Hematopoietic multipotent progenitor cell treated with erythropoietin and hydrocortisone succinate and interleukin-3 and kit ligand, for 4 days (in vitro differentiated cells): ENCODE results near the gene TNFAIP8L2.
A peak's percentile ranks its signal among the peaks of the same experiment; 100 is the strongest.
"Not testable (repeated sequence)": the region's sequence is repeated elsewhere in the genome, so short reads cannot be mapped to it uniquely, and the experiment has no call there.

Experiments used
- DNase-seq: peaks from one replicate; pipeline ENCODE4 v3.0.0-alpha.2; 2015

TNFAIP8L2 gene

GRCh38 chr1:151146412-151147131 is 9.9 kb upstream of the TNFAIP8L2 start, which contains the start of gene SEMA6C:
Gene SEMA6C (minus strand): TSS chr1:151146631. CDS start chr1:151142621, 4,010 bp downstream.
- DNase-seq: peak; percentile 96

GRCh38 chr1:151147132-151147503 is 9.3 kb upstream of the TNFAIP8L2 start:
- no peak for DNase-seq

- DNase-seq: peak; percentile 62
Measured at GRCh38 chr1:151147665-151148064, 8.8 kb upstream of the TNFAIP8L2 start.

- DNase-seq: peak; percentile 95
Measured at GRCh38 chr1:151157067-151157531, 650 bp downstream of the TNFAIP8L2 start.

GRCh38 chr1:151158326-151158725 is 1.9 kb downstream of the TNFAIP8L2 start:
- DNase-seq: peak; percentile 40

GRCh38 chr1:151158751-151159251 is 2.4 kb downstream of the TNFAIP8L2 start:
- no peak for DNase-seq

- no peak for DNase-seq
Measured at GRCh38 chr1:151159373-151159772, 2.9 kb downstream of the TNFAIP8L2 start.

GRCh38 chr1:151164732-151165280 is 8.4 kb downstream of the TNFAIP8L2 start:
- DNase-seq: no peak

GRCh38 chr1:151165281-151165737 is 8.9 kb downstream of the TNFAIP8L2 start:
- peak; percentile 33 for DNase-seq

GRCh38 chr1:151165738-151166504 is 9.5 kb downstream of the TNFAIP8L2 start, which contains the start of the genes LYSMD1 and SCNM1:
Gene LYSMD1 (minus strand): TSS chr1:151165902. CDS start chr1:151165258, 644 bp downstream.
Gene SCNM1 (plus strand): TSS chr1:151166144. CDS start chr1:151166153, 9 bp downstream.
- peak; percentile 100 for DNase-seq

- DNase-seq: peak; percentile 78
Measured at GRCh38 chr1:151166505-151166956, 10.1 kb downstream of the TNFAIP8L2 start.

GRCh38 chr1:151167116-151167515 is 10.7 kb downstream of the TNFAIP8L2 start:
- no peak for DNase-seq

GRCh38 chr1:151171190-151171589 is 14.7 kb downstream of the TNFAIP8L2 start:
- no peak for DNase-seq

- DNase-seq: no peak
Measured at GRCh38 chr1:151175041-151175741, 18.7 kb downstream of the TNFAIP8L2 start.

- DNase-seq: peak; percentile 72
Measured at GRCh38 chr1:151175863-151176262, 19.4 kb downstream of the TNFAIP8L2 start, which contains the start of gene TMOD4. Gene TMOD4 (minus strand): TSS chr1:151175981. CDS start chr1:151174875, 1,106 bp downstream.

- no peak for DNase-seq
Measured at GRCh38 chr1:151176514-151177045, 20.1 kb downstream of the TNFAIP8L2 start.

GRCh38 chr1:151184211-151184610 is 27.8 kb downstream of the TNFAIP8L2 start:
- no peak for DNase-seq

GRCh38 chr1:151187205-151187604 is 30.8 kb downstream of the TNFAIP8L2 start:
- DNase-seq: no peak

- not testable (repeated sequence) for DNase-seq
Measured at GRCh38 chr1:151188667-151189066, 32.2 kb downstream of the TNFAIP8L2 start.

- DNase-seq: peak; percentile 97
Measured at GRCh38 chr1:151189637-151190445, 33.4 kb downstream of the TNFAIP8L2 start, which contains the start of gene VPS72. Gene VPS72 (minus strand): TSS chr1:151190197. CDS start chr1:151190121, 76 bp downstream.

GRCh38 chr1:151192047-151192446 is 35.6 kb downstream of the TNFAIP8L2 start:
- no peak for DNase-seq
